Ovary (tissue), 3 donors: ENCODE data around the gene C17orf114.

Experiments used
- EP300 ChIP-seq: sonication (generic); formaldehyde crosslinking; IDR thresholded peaks from one replicate; pipeline ENCODE4 v1.6.1; 2017; ENCODE audit warnings: antibody characterized with exemption
- POLR2A ChIP-seq: fragments of 450-650 bp; IDR thresholded peaks from one replicate; pipeline ENCODE4 v1.6.1; 2017; ENCODE audit warnings: antibody characterized with exemption, mild to moderate bottlenecking, moderate library complexity
- TF ChIP-seq, protein P1 (sequence below), 3 donors: fragments of 450-650 bp in 2 of 3; fragments of 200-600 bp in 1 of 3; IDR thresholded peaks; one replicate each; pipeline versions ENCODE4 v1.5.1 to v1.8.0; 2016 to 2022; ENCODE audit warnings: antibody characterized with exemption in 3 of 3, mild to moderate bottlenecking in 1 of 3
- donor health status: DM: no; HTN: no; CAD: no.

DNA sequence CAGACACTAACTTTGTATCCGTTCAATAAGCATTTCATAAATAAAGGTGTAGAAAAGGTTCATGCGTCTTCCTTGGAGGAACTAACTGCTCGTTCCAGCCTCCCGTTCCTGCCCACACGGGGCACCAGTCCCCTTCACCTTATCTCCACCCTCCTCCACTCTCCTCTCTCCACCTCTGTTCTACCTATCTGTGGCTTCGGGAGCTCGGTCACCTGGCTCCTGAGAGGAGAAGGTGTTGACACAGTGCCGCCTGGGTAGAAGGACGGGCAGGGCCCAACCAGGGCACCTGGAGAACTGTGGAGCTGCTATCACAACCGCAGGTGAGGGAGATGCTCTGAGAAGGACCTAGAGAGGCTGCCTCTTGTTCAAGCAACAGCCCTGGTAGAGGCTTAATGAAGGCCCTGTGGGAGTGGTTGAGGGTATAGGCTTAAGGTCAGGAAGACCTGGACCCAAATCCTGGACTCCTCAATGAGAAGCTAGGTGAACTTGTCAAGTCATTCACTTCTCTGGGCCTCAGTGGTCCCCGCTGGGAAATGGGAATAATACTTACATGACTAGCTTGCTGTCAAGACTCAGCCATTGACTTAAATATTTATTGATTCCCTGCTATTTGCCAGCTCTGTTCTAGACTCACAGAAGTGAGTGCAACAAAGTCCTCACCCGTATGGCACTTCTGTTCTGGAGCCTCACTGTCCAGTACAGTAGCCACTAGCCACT lies 21.4 kb upstream of the C17orf114 start:
- TF ChIP-seq, protein P1, sequence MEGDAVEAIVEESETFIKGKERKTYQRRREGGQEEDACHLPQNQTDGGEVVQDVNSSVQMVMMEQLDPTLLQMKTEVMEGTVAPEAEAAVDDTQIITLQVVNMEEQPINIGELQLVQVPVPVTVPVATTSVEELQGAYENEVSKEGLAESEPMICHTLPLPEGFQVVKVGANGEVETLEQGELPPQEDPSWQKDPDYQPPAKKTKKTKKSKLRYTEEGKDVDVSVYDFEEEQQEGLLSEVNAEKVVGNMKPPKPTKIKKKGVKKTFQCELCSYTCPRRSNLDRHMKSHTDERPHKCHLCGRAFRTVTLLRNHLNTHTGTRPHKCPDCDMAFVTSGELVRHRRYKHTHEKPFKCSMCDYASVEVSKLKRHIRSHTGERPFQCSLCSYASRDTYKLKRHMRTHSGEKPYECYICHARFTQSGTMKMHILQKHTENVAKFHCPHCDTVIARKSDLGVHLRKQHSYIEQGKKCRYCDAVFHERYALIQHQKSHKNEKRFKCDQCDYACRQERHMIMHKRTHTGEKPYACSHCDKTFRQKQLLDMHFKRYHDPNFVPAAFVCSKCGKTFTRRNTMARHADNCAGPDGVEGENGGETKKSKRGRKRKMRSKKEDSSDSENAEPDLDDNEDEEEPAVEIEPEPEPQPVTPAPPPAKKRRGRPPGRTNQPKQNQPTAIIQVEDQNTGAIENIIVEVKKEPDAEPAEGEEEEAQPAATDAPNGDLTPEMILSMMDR (IDR thresholded peaks at IDR 0.05): no peak
- TF ChIP-seq EP300 (no peak), POLR2A (no peak)
